Activated CD8-positive, alpha-beta memory T cell treated with anti-CD3 and anti-CD28 coated beads, Interleukin-2, amount 50 U/mL, for 4 hours (primary cell): ENCODE results near the gene FRAT1.

Experiments used
- DNase-seq: peaks from one replicate; pipeline ENCODE4 v3.0.0-alpha.2; 2020

The FRAT1 gene

GRCh38 chr10:97311111-97311626, 7.9 kb upstream of the FRAT1 start:
- DNase-seq, result no peak

- no peak for DNase-seq
Observed at GRCh38 chr10:97312897-97313296, 6.2 kb upstream of the FRAT1 start.

DNA sequence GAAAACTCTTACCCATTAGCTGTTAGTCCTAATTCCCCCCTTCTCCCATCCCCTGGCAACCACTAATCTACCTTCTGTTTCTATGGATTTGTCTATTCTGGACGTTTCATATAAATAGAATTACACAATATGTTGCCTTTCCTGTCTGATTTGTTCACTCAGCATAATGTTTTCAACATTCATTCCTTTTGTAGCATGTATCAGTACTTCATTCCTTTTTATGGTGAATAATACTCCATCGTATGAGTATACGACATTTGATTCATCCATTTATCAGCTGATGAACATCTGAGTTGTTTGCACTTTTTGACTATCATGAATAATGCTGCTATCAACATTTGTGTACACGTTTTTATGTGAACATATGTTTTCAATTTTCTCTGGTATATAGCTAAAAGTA, 4.4 kb upstream of the FRAT1 start:
- DNase-seq, result no peak

DNA sequence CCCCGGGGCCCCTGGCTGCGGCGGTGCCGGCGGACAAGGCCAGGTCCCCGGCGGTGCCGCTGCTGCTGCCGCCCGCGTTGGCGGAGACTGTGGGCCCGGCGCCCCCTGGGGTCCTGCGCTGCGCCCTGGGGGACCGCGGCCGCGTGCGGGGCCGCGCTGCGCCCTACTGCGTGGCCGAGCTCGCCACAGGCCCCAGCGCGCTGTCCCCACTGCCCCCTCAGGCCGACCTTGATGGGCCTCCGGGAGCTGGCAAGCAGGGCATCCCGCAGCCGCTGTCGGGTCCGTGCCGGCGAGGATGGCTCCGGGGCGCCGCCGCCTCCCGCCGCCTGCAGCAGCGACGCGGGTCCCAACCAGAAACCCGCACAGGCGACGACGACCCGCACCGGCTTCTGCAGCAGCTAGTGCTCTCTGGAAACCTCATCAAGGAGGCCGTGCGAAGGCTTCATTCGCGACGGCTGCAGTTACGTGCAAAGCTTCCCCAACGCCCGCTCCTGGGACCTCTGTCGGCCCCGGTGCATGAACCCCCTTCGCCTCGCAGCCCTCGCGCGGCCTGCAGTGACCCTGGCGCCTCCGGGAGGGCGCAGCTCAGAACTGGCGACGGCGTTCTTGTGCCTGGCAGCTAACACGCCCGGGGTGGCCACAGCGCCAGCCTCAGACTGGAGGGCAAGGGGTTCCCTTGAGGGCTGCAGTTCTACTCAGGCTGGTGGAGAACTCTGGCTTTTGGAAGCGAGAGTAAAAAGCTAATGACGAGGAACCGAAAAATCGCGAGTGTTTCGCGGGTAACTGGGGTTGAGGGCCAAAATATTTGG, 804 bp downstream of the FRAT1 start:
- DNase-seq, result peak; percentile 61

- no peak for DNase-seq
Observed at GRCh38 chr10:97320480-97321031, 1.5 kb downstream of the FRAT1 start.

- no peak for DNase-seq
Observed at GRCh38 chr10:97321032-97321803, 2.1 kb downstream of the FRAT1 start.

GRCh38 chr10:97321804-97322190, 2.7 kb downstream of the FRAT1 start:
- no peak for DNase-seq

GRCh38 chr10:97323501-97323900, 4.4 kb downstream of the FRAT1 start:
- DNase-seq, result no peak

DNA sequence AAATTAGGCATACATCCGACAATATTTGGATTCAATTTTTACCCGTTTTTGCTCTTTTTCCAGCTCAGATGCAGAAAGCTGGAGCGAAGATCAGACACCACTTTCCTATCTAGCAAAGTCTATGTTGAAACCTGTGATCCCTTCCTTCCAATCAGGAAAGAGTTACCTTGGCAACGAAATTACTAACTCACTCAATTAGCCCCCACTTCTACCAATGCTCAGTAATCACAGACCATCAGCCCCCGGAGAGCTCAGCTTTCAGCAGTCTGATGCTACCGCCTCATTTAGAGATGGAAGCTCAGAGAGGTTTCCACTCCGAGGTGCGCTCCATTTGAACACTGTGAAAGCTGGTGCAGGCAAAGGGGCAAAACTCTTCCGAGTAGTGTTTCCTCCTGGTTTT, 6.7 kb downstream of the FRAT1 start:
- DNase-seq, result no peak

DNA sequence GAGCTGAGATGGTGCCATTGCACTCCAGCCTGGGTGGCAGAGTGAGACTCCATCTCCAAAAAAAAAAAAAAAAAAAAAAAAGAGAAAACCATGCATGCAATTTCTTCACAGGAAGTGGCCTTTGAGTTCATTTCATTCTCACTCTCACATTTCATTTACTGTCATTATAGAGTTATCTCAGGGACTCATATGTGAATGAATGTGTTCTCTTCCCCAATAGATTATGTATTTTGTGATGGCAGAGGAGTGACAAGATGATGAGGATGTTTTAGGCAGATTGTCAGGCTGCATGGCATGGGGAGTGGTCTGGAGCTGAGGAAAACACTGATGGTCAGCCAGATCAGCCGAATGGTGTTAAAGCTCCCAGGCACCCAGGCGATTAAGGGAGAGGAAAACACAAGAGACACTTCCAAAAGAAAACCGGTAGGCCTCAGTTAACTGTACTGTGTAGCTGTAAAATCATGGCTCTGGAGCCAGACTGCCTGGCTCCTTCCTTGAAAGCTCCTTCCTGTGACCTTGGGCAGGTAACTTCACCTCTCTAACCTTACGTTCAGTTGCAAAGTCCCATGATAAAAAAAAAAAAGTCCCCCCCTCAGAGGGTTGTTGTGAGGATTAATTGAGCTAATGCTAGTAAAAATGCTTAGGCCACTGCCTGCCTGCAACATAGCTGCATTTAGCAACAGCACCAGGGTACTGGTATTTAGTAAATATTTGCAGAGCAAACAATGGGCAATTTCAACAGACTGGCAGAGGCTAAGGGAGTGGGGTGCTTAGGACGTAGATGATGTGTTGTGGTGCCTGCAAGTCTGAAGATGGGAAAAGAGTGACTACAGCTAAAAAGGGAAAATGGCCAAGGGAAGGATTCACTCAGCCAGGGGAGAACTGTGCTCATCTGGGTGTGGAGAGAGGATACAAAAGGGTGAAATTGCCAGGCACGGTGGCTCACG, 8.6 kb downstream of the FRAT1 start:
- no peak for DNase-seq

- no peak for DNase-seq
Observed at GRCh38 chr10:97328646-97329453, 9.8 kb downstream of the FRAT1 start.

DNA sequence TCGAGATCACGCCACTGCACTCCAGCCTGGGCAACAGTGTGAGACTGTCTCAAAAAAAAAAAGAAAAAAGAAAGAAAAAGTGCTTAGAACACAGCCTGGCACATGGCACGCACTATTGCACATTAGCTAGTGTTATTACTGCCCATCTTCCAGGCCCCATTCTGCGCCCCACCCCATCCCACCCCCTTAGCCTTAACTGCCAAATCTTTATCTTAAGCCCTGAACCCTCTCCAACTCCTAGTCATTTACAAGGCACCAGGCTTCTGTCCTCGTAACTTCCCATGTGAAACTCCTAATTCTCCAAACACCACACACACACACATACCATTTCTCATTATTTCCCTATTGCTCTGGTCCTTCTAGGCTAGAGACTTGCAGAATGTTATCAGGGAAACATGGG, 10.7 kb downstream of the FRAT1 start:
- DNase-seq, result no peak

DNA sequence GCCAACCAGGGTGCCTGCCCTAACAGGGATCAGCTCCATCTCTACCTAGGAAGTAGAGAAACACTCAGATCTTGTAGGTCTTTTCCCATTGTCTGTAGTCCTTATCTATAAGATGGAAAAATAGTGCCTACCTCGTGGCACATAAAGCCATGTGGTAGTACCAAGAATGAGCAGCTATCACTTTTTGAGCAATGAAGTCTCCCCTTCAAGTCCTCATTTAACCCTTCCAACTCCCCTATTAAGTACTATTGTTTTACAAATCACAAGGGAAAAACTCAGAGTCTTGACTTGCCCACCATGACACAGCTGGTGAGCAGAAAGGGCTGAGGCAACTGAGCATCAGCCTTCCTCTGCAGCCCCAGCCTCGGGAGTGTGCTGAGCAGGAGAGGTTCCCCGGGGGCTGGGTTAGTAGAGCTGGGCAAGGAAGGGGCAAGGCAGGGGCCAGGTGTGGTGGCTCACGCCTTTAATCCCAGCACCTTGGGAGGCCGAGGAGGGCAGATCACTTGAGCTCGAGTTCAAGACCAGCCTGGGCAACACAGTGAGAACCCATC, 12.2 kb downstream of the FRAT1 start:
- DNase-seq, result no peak

DNA sequence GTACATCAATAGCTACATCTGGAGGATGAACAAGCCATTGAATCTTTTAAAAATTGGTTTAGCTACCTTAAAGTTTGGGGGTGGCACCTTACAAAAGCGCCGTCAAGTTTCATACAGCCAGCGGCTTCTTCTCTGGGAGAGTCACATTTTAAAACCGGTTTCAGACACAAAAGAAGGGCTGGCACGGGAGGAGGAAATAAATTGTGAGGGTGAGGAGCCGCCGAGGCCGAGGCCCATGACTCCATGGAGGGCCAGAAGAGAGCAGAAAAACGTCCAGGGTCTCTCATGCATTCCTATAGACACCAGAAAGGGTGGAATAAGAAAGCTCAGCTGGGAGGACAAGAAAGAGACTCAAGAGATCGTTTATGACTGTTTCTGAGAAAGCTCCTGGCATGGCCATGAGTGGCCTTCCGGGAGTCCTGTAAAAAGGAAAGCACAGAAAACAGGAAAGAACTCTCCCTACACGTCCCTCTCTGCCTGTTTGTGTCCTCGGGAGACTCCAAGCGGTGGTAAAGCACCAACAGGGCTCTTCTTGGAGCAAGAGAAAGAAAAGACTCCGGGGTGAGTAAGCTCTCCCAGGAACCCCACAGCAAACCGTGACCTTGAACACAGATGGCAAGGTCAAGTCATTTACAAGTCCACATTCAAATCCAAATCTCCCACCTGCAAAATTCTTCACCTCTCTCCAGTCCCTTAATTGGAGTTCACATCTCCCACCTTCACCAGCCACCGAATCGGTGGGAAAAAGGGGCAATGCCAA, 13.7 kb downstream of the FRAT1 start:
- no peak for DNase-seq

GRCh38 chr10:97333351-97333600, 14.2 kb downstream of the FRAT1 start:
- DNase-seq, result no peak

DNA sequence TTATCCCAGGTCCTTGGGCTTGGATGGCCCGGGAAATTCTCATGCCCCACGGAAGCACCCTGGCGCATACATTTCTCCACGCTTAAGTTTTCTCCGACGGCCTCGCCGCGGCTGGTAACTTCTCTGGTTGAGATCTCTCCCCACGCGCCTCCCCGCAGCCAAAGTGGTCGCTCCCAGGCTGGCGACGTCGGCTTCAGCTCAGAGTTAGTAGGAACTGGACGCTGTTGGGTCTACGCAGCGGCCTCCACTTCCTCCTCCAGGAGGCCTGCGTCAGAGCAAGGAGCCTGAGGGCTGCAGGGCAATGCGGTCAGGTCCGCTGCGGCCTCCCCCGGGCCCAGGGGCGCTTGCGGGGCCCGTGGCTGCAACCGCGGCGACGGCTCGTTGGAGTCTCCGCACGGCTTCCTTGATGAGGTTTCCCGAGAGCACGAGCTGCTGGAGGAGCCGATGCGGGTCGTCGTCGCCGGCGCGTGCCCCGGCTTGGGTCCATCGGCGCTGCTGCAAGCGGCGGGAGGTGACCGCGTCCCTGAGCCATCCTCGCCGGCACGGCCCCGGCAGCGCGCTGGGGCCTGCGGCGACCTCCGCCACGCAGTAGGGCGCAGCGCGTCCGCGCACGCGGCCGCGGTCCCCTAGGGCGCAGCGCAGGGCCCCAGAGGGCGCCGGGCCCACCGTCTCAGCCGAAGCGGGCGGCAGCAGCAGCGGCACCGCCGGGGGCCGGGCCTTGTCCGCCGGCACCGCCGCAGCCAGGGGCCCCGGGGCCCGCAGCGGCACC, 14.7 kb downstream of the FRAT1 start:
- DNase-seq, result peak; percentile 28

DNA sequence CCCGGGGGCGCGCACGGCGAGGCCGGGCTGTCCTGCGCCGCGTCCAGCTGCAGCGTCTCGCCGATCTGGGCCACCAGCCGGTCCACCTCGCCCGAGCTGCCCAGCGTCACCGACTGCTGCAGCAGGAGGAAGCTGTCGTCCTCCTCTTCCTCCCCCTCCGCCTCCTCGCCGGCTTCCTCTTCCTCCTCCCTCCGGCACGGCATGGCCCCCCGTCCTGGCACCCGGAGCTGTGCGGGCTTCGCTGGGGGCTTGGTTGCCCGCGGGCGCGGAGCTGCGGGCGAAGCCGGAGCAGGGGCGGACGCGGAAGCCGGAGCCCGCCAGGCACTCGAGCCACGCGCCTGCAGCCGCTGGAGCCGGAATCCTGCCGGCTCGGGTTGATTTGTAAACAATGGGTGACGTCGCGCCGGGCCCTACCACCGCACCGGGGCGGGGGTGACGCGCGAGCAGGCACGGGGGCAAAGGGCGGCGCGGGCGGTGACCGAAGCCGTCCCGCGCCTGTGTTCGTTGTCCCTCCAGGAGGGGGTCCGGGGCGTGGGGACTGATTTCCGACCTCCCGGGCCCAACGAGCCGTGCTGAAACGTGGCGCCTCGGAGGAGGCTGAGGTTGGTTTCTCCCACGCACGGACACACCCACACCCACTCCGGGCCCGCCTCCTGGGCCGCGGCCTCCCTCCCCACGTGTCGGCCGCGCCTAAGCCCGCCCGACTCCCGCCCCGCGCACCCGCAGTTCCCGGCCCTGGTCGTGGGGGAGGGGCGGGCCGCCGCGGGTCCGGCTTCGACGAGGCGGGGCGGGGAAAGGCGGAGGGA, 15.5 kb downstream of the FRAT1 start, which contains the start of gene FRAT2:
FRAT2 (minus strand) TSS at position 360 of the 806 bp plus-strand sequence; CDS start at position 203, 157 bp downstream.
- peak; percentile 85 for DNase-seq

GRCh38 chr10:97335188-97335619, 16.1 kb downstream of the FRAT1 start:
- DNase-seq, result no peak

- no peak for DNase-seq
Observed at GRCh38 chr10:97336006-97336405, 16.9 kb downstream of the FRAT1 start.
